Fibroblast of lung (primary cell): ENCODE results near the gene IFNA4. TPM values are rescaled to one million over a fixed set of nuclear protein-coding genes. Genes with fewer than 3 reads are reported as not detected.
A peak's percentile ranks its signal among the peaks of the same experiment; 100 is the strongest.
"Not testable (repeated sequence)": the region's sequence is repeated elsewhere in the genome, so short reads cannot be mapped to it uniquely, and the experiment has no call there.

Source experiments
- DNase-seq, 2 donors: peaks; one replicate each; pipeline versions ENCODE4 v3.0.0 to v3.0.0-alpha.2; 2010; ENCODE audit warnings: low read depth in 2 of 2
- H2AFZ ChIP-seq: 2 replicates; pipeline ENCODE4 v1.5.1; 2012; ENCODE audit warnings: low read length, control low read depth, inconsistent platforms
- H3K27ac ChIP-seq: 2 replicates; pipeline ENCODE4 v1.5.1; 2011; ENCODE audit warnings: low read length, control low read depth; ENCODE audit not compliant: insufficient read depth
- H3K27me3 ChIP-seq: 2 replicates; pipeline ENCODE4 v1.5.1; 2011; ENCODE audit warnings: mild to moderate bottlenecking, low read length; ENCODE audit not compliant: control insufficient read depth, insufficient read depth
- H3K36me3 ChIP-seq: 2 replicates; pipeline ENCODE4 v1.5.1; 2011; ENCODE audit warnings: low read length; ENCODE audit not compliant: control insufficient read depth, insufficient read depth
- H3K4me1 ChIP-seq: 2 replicates; pipeline ENCODE4 v1.5.1; 2011; ENCODE audit warnings: low read length; ENCODE audit not compliant: control insufficient read depth, insufficient read depth; ENCODE audit errors: extremely low read depth
- H3K4me2 ChIP-seq: 2 replicates; pipeline ENCODE4 v1.5.1; 2011; ENCODE audit warnings: low read length, control low read depth; ENCODE audit not compliant: insufficient read depth; ENCODE audit errors: extremely low read depth
- H3K4me3 ChIP-seq, 4 experiments: fragments of 200-600 bp in 1 of 4; sonication (generic) in 1 of 4; replicated peaks in 1 of 4; 2 replicates each; pipeline ENCODE4 v1.5.1; 2011 to 2016; ENCODE audit warnings: low read length in 4 of 4, low read depth in 3 of 4, mild to moderate bottlenecking in 3 of 4, control low read depth in 2 of 4, inconsistent platforms in 1 of 4, mixed read lengths in 1 of 4; ENCODE audit not compliant: insufficient read depth in 1 of 4; ENCODE audit errors: control extremely low read depth in 1 of 4
- H3K79me2 ChIP-seq: 2 replicates; pipeline ENCODE4 v1.5.1; 2012; ENCODE audit warnings: mild to moderate bottlenecking, low read length, inconsistent platforms; ENCODE audit not compliant: control insufficient read depth, insufficient read depth
- H3K9ac ChIP-seq: 2 replicates; pipeline ENCODE4 v1.5.1; 2011; ENCODE audit warnings: mild to moderate bottlenecking, low read length, control low read depth; ENCODE audit not compliant: insufficient read depth
- H3K9me3 ChIP-seq: 2 replicates; pipeline ENCODE4 v1.5.1; 2012; ENCODE audit warnings: low read depth, low read length; ENCODE audit not compliant: control insufficient read depth, insufficient read depth
- H4K20me1 ChIP-seq: 2 replicates; pipeline ENCODE4 v1.5.1; 2011; ENCODE audit warnings: low read length; ENCODE audit not compliant: control insufficient read depth, insufficient read depth; ENCODE audit errors: extremely low read depth
- EZH2 ChIP-seq: IDR thresholded peaks from 2 replicates; pipeline ENCODE4 v1.5.1; 2012; ENCODE audit warnings: low read length, control low read depth, mild to moderate bottlenecking; ENCODE audit errors: missing control alignments
- polyA plus RNA-seq, 2 donors: library from polyadenylated mRNA; depleted of rRNA in 1 of 2; stranded (reverse) in 1 of 2; unstranded in 1 of 2; fragments of >200 nt; gene quantifications; 2 replicates each; pipeline ENCODE4 v1.2.1, GENCODE V29; 2011 to 2012; ENCODE audit warnings: missing spikeins in 1 of 2
- total RNA-seq: library from RNA; depleted of rRNA; stranded (reverse); fragments of >200 nt; gene quantifications from 2 replicates; pipeline ENCODE4 v1.2.1, GENCODE V29; 2014
- TF ChIP-seq, protein P1 (sequence below), 2 donors: IDR thresholded peaks in 1 of 2; conservative IDR thresholded peaks in 1 of 2; 1 replicate in 1 of 2; 2 replicates in 1 of 2; pipeline ENCODE4 v1.5.1; 2011 to 2012; ENCODE audit warnings: low read length in 2 of 2, control low read depth in 1 of 2, inconsistent platforms in 1 of 2, low read depth in 1 of 2, mild to moderate bottlenecking in 1 of 2

IFNA4 gene
- total and polyA plus RNA-seq, 2 donors (not counting 1 experiment from before 2014, with no cell fraction given), result not detected

DNA sequence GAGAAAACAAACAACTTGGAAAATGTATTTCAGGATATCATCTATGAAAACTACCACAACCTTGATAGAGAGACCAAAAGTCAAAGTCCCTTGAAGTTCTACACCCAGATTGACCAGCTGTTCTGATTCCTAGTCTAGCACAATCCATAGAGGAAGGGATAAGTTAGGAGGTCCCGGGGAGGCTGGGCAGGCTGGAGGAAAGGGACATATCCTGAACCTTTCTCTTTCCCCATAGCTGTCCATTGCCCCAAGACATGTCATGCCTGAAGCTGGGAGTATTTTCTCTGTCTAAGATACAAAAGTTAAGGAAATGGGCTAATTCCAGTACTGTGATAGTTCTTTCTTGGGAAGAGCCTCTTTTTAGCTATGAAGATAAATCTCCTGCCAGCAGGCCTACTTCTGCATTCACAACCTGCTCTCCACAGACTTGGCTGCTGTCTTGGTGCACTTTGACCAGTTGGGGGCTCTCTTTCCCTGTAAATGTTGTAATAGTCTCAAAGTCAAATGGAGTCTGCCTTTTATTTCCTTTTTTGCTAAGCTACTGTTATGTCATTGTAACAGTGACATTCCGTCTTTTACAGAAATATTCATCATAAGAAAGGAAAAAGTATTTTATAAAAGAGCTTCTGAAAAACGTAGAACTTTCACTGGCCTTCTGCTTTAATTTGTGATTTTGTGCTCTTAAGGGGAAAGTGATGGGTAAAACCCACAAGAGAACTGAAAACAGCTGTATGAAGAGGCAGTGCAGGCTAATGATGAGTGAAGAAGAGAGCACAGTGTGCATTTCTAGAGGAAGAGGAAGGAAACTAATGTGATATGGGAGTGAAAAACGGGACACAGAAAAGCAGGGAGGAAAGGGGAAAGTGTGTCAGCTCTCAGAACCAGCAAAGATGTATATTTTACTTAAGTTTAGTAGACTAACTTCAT is 4.3 kb downstream of the IFNA4 start:
- not testable (repeated sequence) for H2AFZ ChIP-seq, H3K4me3 ChIP-seq, H3K9ac ChIP-seq, H4K20me1 ChIP-seq, H3K27me3 ChIP-seq, H3K4me2 ChIP-seq, H3K36me3 ChIP-seq, H3K27ac ChIP-seq, H3K4me1 ChIP-seq, H3K79me2 ChIP-seq, H3K9me3 ChIP-seq
- TF ChIP-seq, protein P1, sequence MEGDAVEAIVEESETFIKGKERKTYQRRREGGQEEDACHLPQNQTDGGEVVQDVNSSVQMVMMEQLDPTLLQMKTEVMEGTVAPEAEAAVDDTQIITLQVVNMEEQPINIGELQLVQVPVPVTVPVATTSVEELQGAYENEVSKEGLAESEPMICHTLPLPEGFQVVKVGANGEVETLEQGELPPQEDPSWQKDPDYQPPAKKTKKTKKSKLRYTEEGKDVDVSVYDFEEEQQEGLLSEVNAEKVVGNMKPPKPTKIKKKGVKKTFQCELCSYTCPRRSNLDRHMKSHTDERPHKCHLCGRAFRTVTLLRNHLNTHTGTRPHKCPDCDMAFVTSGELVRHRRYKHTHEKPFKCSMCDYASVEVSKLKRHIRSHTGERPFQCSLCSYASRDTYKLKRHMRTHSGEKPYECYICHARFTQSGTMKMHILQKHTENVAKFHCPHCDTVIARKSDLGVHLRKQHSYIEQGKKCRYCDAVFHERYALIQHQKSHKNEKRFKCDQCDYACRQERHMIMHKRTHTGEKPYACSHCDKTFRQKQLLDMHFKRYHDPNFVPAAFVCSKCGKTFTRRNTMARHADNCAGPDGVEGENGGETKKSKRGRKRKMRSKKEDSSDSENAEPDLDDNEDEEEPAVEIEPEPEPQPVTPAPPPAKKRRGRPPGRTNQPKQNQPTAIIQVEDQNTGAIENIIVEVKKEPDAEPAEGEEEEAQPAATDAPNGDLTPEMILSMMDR (conservative IDR thresholded peaks at IDR 0.05 in 1 of 2, IDR thresholded peaks at IDR 0.05 in 1 of 2; ENCODE audit: low read depth in 1 of 2, low read length in 2 of 2), result peak; percentile 47 to 54
- peak in 1 of 2 donors; percentile 1 for DNase-seq

- Histone ChIP-seq H3K36me3 (no peaks in the 10 kb centered on the region), H3K9me3 (no peaks in the 10 kb centered on the region), H3K79me2 (no peaks in the 10 kb centered on the region), H3K27me3 (no peaks in the 10 kb centered on the region), H4K20me1 (no peaks in the 10 kb centered on the region), H3K4me2 (no peak overlapping the region), H3K27ac (no peak overlapping the region), H2AFZ (no peak overlapping the region), H3K4me1 (no peaks in the 10 kb centered on the region), H3K9ac (no peak overlapping the region), H3K4me3 (no peak overlapping the region)
- no peak for DNase-seq
- TF ChIP-seq, protein P1 (conservative IDR thresholded peaks at IDR 0.05 in 1 of 2, IDR thresholded peaks at IDR 0.05 in 1 of 2; ENCODE audit: low read depth in 1 of 2, low read length in 2 of 2), result no peak
- TF ChIP-seq EZH2, result no peak
Observed at GRCh38 chr9:21174671-21175070, 12.7 kb downstream of the IFNA4 start.

- H3K79me2 ChIP-seq, result no peaks in the 10 kb centered on the region
- H3K36me3 ChIP-seq, result no peaks in the 10 kb centered on the region
- H3K4me1 ChIP-seq, result no peaks in the 10 kb centered on the region
- TF ChIP-seq, protein P1 (conservative IDR thresholded peaks at IDR 0.05 in 1 of 2, IDR thresholded peaks at IDR 0.05 in 1 of 2; ENCODE audit: low read depth in 1 of 2, low read length in 2 of 2), result no peak
- no peak for TF ChIP-seq EZH2
- H3K4me3 ChIP-seq, result no peak overlapping the region
- H3K9me3 ChIP-seq, result no peaks in the 10 kb centered on the region
- H3K27me3 ChIP-seq, result no peaks in the 10 kb centered on the region
- no peak overlapping the region for H3K27ac ChIP-seq
- H3K4me2 ChIP-seq, result no peak overlapping the region
- no peak for DNase-seq
- no peak overlapping the region for H2AFZ ChIP-seq
- no peaks in the 10 kb centered on the region for H4K20me1 ChIP-seq
- H3K9ac ChIP-seq, result no peak overlapping the region
Observed at GRCh38 chr9:21172156-21172555, 15.2 kb downstream of the IFNA4 start.
